Glutamatergic neuron (in vitro differentiated cells): ENCODE results near the gene ANKLE2. TPM values are rescaled to one million over a fixed set of nuclear protein-coding genes. Genes with fewer than 3 reads are reported as not detected.
"Not testable (repeated sequence)": the region's sequence is repeated elsewhere in the genome, so short reads cannot be mapped to it uniquely, and the experiment has no call there.

ENCODE experiments used
- DNase-seq: peaks from one replicate; pipeline ENCODE4 v3.0.0; 2022
- H3K27ac Mint-ChIP-seq: one replicate; pipeline ENCODE4 v1.8.0; 2020; ENCODE audit warnings: mild to moderate bottlenecking, mixed read lengths, inconsistent platforms; ENCODE audit not compliant: unreplicated experiment
- H3K27me3 Mint-ChIP-seq: one replicate; pipeline ENCODE4 v1.8.0; 2020; ENCODE audit warnings: mild to moderate bottlenecking, moderate library complexity, mixed read lengths, inconsistent platforms; ENCODE audit not compliant: unreplicated experiment
- H3K36me3 Mint-ChIP-seq: one replicate; pipeline ENCODE4 v1.8.0; 2020; ENCODE audit warnings: mild to moderate bottlenecking, mixed read lengths, inconsistent platforms; ENCODE audit not compliant: unreplicated experiment
- H3K4me1 Mint-ChIP-seq: one replicate; pipeline ENCODE4 v1.8.0; 2020; ENCODE audit warnings: mild to moderate bottlenecking, low read depth, mixed read lengths, inconsistent platforms; ENCODE audit not compliant: unreplicated experiment
- H3K4me3 Mint-ChIP-seq: one replicate; pipeline ENCODE4 v1.8.0; 2020; ENCODE audit warnings: mild to moderate bottlenecking, mixed read lengths, inconsistent platforms; ENCODE audit not compliant: unreplicated experiment
- H3K9me3 Mint-ChIP-seq: one replicate; pipeline ENCODE4 v1.8.0; 2020; ENCODE audit warnings: mild to moderate bottlenecking, moderate library complexity, mixed read lengths, inconsistent platforms; ENCODE audit not compliant: unreplicated experiment
- CTCF ChIP-seq: fragments of 200-600 bp; sonication (generic); IDR thresholded peaks from one replicate; pipeline ENCODE4 v1.5.0; 2021; ENCODE audit not compliant: partially characterized antibody, unreplicated experiment
- total RNA-seq: library from RNA; stranded (reverse); fragmentation: NEBNext Ultra II Directional; extraction: Animal tissue kit (Norgen Biotek cat#: 25700); gene quantifications from one replicate; pipeline ENCODE4 v1.2.1, GENCODE V29; 2021; ENCODE audit not compliant: unreplicated experiment

Gene ANKLE2
- total RNA-seq, 1 donor from 2014 or later = 105 TPM

- no peak overlapping the region for H3K4me3 Mint-ChIP-seq
- no peak for DNase-seq
- TF ChIP-seq CTCF = no peak
- H3K27me3 Mint-ChIP-seq = peaks cover 7% of the 10 kb centered on the region
- peak overlapping the region; percentile 62 for H3K27ac Mint-ChIP-seq
- H3K9me3 Mint-ChIP-seq = peaks cover 9% of the 10 kb centered on the region
- no peaks in the 10 kb centered on the region for H3K4me1 Mint-ChIP-seq
- H3K36me3 Mint-ChIP-seq = peaks cover 11% of the 10 kb centered on the region
These were observed 18.2 kb upstream of the ANKLE2 start for GRCh38 chr12:132779781-132780353.

- Mint-ChIP-seq H3K9me3 (peaks cover 7% of the 10 kb centered on the region), H3K36me3 (peaks cover 11% of the 10 kb centered on the region), H3K4me3 (no peak overlapping the region), H3K27me3 (peaks cover 7% of the 10 kb centered on the region), H3K4me1 (no peaks in the 10 kb centered on the region), H3K27ac (no peak overlapping the region)
- DNase-seq = no peak
- TF ChIP-seq CTCF = no peak
These were observed 16.0 kb upstream of the ANKLE2 start for GRCh38 chr12:132777614-132778013.

GRCh38 chr12:132776816-132777568 is 15.4 kb upstream of the ANKLE2 start:
- peaks cover 11% of the 10 kb centered on the region for H3K36me3 Mint-ChIP-seq
- no peak for TF ChIP-seq CTCF
- no peak overlapping the region for H3K27ac Mint-ChIP-seq
- no peak for DNase-seq
- peaks cover 7% of the 10 kb centered on the region for H3K9me3 Mint-ChIP-seq
- no peak overlapping the region for H3K4me3 Mint-ChIP-seq
- no peaks in the 10 kb centered on the region for H3K4me1 Mint-ChIP-seq
- H3K27me3 Mint-ChIP-seq = peaks cover 7% of the 10 kb centered on the region

GRCh38 chr12:132776230-132776625 is 14.6 kb upstream of the ANKLE2 start:
- H3K36me3 Mint-ChIP-seq = peaks cover 11% of the 10 kb centered on the region
- H3K27me3 Mint-ChIP-seq, H3K4me1 Mint-ChIP-seq, H3K4me3 Mint-ChIP-seq, H3K9me3 Mint-ChIP-seq, H3K27ac Mint-ChIP-seq, DNase-seq: not testable (repeated sequence)

GRCh38 chr12:132775502-132776229 is 14.0 kb upstream of the ANKLE2 start:
- H3K27me3 Mint-ChIP-seq = peaks cover 5% of the 10 kb centered on the region
- H3K9me3 Mint-ChIP-seq = peaks cover 7% of the 10 kb centered on the region

More at GRCh38 chr12:132775502-132776229, 14.0 kb upstream of the ANKLE2 start:
- H3K36me3 Mint-ChIP-seq = peaks cover 11% of the 10 kb centered on the region
- no peak for TF ChIP-seq CTCF
- no peak for DNase-seq
- no peaks in the 10 kb centered on the region for H3K4me1 Mint-ChIP-seq
- H3K4me3 Mint-ChIP-seq = no peak overlapping the region
- no peak overlapping the region for H3K27ac Mint-ChIP-seq
